Fibroblast of skin of left biceps (primary cell): ENCODE measurements around the gene CNTNAP2.
"Not testable (repeated sequence)": the region's sequence is repeated elsewhere in the genome, so short reads cannot be mapped to it uniquely, and the experiment has no call there.

Experiments
- DNase-seq, 2 experiments: peaks; one replicate each; pipeline ENCODE4 v3.0.0-alpha.2; 2013; ENCODE audit warnings: low read depth in 2 of 2

The CNTNAP2 gene

GRCh38 chr7:147563669-147564068 lies 1447.1 kb downstream of the CNTNAP2 start:
- DNase-seq: no peak

DNA sequence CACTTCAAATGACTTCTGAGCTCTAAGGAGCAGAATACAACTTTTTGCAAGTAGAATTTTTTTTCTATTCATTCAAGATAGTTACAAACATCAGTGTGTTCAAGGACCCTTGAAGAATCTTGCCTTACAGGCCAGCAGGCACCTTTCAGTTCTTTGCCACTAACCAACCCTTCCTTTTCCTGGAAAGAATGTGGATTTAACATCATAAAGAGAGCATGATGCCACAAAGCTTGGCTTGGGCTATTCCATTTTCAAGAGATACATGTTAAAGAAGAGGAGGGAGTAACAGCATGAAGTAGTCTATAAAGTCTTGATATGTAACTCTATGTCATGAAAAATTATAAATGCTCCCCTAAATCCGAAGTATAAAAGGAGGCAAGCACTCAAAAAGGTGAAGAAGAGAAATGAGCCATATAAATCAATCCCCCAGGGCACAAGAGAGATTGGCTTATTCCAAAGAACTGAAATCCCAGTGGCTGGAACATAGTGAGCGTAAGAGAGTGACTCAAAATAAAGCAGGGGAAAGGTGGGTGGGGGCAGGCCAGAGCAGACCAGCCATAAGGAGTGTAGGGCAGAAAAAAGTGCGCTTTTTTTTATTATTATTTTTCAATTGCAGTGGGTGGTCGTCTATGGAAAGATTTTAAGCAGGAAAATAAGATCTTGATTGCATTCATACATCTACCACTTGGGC lies 1448.3 kb downstream of the CNTNAP2 start:
- no peak for DNase-seq

DNA sequence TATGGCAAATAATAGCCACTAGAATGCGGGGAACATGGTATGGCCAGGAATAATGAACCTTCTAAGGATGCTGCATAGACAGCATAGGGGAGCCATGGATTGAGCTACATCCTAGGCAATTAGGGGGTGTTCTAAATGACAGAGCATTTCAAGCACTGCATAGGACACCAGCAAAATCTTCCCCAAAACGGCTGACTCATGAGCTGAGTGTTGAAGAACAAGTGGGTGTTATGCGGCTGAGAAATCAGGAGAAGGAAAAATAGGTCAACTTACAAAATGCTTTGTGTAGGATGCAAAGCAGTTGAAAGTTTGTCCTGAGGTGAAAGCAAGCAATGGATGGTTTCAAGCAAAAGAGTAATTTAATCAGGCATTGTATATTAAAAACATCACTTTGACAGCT lies 1450.4 kb downstream of the CNTNAP2 start:
- no peak for DNase-seq

GRCh38 chr7:147569116-147569913 lies 1452.7 kb downstream of the CNTNAP2 start:
- no peak for DNase-seq

DNA sequence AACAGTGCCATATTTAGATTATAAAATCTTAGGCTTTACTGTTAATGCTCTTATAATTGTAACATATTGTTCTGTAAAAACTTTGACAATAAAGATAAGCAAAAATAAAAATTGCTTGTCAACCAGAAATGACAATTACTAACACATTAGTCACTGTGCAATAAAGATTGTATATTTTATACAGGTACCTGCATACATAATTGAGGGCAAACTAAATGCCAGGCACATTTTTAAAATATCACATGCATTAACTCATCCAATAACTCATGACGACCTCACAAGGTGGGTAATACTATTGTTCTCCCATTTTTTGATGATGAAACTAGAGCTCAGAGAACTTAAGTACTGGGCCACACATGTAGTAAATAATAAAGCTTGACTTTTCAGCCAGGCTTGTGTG lies 1453.8 kb downstream of the CNTNAP2 start:
- no peak for DNase-seq

- DNase-seq: no peak
These were observed 1455.0 kb downstream of the CNTNAP2 start for GRCh38 chr7:147571436-147572185.

GRCh38 chr7:147578196-147578595 lies 1461.6 kb downstream of the CNTNAP2 start:
- no peak for DNase-seq

DNA sequence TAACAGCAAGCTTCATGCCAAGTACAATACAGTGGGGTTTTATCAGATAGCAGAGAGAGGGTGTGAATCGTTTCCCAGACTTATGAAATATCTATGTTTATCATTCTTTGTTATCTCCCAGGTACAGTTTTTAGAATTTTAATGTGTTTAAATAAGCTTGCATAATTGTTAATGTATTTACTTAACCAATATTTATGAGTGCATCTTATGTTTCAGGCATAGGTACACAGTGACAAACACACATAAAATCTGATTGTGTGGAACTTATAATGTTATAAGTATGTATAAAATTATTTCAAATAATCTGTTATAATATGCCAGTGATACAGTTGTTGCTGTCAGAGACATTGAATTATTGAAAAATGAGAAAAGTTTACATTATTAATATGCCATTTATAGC lies 1462.5 kb downstream of the CNTNAP2 start:
- no peak for DNase-seq

GRCh38 chr7:147584771-147585193 lies 1468.2 kb downstream of the CNTNAP2 start:
- DNase-seq: no peak

- no peak for DNase-seq
These were observed 1469.5 kb downstream of the CNTNAP2 start for GRCh38 chr7:147586110-147586509.

GRCh38 chr7:147586526-147586925 lies 1469.9 kb downstream of the CNTNAP2 start:
- DNase-seq: no peak

DNA sequence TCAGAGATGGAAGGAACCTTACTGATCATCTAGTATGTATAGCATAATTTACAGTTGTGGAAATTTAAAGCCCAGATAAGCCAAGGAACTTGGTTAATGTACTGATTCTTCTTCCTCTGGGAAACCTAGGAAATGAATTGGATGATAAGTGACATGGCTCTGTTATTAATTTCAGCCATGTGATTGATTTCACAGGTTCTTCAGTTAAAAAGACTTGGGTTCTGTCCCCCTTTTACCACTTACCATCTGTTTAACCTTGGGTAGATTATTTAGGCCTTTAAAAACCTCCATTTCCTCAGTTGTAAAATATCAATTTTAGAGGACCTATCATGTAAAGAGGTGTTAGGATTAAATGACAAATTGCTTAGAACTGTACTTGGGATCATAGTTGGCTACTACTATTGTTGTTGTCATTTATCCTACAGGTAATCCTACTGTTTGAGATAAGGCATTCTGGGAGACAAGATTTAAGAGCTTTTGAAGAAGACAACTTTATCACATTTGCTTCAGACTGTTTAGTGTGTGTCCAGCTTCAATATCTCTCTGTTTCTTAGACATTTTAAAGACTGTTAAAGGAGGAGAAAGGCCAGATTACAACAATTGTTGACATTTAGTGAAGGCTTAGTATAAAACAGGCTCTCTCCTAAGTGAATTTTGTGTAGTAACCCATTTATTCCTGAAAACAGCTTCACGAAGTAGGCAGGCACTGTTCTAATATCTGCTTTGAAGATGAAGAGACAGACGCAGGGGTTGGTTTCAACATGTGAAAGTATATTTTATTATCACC lies 1476.9 kb downstream of the CNTNAP2 start:
- DNase-seq: no peak

GRCh38 chr7:147595042-147595441 lies 1478.4 kb downstream of the CNTNAP2 start:
- no peak for DNase-seq

DNA sequence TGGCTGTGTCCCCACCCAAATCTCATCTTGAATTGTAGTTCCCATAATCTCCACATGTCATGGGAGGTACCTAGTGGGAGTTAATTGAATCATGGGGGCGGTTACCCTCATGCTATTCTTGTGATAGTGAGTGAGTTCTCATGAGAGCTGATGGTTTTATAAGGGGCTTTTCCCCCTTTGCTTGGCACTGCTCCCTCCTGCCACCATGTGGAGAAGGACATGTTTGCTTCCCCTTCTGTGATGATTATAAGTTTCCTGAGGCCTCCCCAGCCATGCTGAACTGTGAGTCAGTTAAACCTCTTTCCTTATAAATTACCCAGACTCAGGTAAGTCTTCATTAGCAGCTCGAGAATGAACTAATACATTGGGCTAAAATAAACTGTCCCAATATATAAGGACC lies 1482.1 kb downstream of the CNTNAP2 start:
- not testable (repeated sequence) for DNase-seq

DNA sequence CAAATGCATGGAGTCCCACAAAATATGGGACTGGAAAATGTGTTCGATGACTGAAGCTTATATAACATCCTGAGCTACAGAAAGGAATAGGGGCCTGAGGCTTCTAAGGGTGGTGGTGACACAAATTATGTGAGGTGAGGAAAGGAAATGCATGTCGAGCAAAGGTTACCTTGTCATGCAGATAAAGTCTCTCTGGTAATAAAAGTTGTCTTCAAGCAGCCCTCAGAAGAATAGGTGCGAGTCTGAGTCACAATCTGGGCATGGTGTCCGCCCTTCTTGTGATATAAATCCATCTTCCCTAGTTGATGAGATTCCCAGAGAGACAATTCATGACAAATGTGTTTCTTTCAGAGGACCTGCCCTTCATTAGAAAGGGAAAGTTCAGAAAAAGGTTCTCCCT lies 1488.7 kb downstream of the CNTNAP2 start:
- DNase-seq: no peak

DNA sequence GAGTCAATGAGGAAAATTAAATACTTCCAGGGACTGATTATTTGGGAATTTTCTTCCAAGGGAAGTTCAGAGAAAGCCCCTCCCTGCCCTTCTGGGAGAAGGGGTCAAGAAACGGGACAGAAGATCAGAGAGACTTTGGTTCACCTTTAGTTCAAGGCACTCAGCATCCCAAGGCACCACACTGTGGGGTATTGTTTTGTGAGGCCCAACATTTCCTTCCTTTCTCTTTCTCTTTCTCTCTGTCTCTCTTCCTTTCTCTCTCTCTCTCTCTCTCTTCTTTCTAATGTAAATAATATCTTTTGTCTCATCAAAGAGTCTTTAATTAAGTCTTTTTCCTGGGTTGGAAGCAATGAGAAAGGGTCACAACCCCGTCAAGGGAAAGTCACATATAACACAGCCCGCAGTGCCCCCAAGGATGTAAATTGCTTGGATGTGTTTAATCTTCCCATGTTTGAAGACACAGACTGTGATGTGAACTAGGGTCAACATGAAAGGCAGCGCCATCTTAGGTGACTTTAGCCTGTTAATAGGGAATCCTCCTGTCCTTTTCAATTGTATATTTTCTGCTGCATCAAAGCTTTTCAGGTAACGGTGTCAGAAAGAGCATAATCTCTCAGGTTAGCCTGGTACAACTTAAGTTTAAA lies 1490.7 kb downstream of the CNTNAP2 start:
- no peak for DNase-seq

- DNase-seq: no peak
These were observed 1494.8 kb downstream of the CNTNAP2 start for GRCh38 chr7:147611431-147611830.

DNA sequence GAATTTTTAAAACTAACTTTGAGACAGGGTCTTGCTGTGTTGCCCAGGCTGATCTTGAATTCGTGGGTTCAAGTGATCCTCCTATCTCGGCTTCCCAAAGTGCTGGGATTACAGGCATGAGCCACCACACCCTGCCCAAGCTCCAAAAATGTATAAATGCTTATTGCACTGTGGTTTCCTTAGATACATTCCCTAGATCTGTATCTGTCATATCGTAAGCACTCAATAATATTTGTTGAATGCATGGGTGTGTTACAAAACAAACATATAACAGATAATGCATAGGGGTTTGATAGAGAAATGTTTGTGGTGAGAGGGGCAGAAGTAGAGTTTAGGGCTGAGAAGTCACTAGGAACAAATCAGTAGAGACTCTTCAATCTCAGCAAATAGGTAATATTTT lies 1518.7 kb downstream of the CNTNAP2 start:
- DNase-seq: no peak

DNA sequence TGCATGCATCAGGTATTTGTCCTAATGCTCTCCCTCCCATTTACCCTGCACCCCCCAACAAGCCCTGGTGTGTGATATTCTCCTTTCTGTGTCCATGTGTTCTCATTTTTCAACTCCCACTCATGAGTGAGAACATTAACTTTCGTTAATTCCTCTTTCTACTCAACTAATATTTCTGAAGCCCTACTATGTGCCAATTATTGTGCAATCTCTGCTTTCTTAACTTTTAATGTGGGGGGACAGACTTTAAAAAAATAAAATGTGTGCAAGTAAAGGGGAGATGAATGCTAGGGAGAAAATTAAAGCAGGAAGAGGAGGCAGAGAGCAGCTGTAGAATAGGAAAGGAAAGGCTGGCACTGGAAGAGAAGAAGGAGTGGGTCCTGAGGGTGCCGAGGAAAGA lies 1520.0 kb downstream of the CNTNAP2 start:
- no peak for DNase-seq

GRCh38 chr7:147638566-147638965 lies 1522.0 kb downstream of the CNTNAP2 start:
- no peak for DNase-seq

DNA sequence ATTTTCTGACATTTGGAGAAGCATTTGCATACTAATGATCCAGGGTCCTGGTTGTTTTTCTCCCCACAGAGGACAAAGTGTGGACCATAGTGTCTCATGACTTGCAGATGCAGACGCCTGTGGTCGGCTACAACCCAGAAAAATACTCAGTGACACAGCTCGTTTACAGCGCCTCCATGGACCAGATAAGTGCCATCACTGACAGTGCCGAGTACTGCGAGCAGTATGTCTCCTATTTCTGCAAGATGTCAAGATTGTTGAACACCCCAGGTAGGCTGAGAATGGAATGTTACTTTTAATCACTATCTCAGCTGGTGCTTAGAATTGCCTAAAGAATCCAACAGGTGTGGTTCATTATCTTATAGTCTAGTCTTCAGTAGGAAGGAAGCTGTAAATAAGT lies 1522.4 kb downstream of the CNTNAP2 start:
- DNase-seq: no peak
